HepG2 (cell line): Measurements from ENCODE around the gene ABHD15. TPM values are rescaled to one million over a fixed set of nuclear protein-coding genes. Genes with fewer than 3 reads are reported as not detected.

Experiments used
- ARID4A ChIP-seq: sonication (generic); formaldehyde crosslinking; IDR thresholded peaks from 2 replicates; pipeline ENCODE4 v1.5.0; 2020; ENCODE audit warnings: mild to moderate bottlenecking, missing genetic modification reagents, borderline replicate concordance
- CTCF ChIP-seq: sonication (generic); formaldehyde crosslinking; IDR thresholded peaks from 2 replicates; pipeline ENCODE4 v1.5.0; 2020; ENCODE audit warnings: mild to moderate bottlenecking, missing genetic modification reagents, moderate library complexity
- GATAD1 ChIP-seq: IDR thresholded peaks from 2 replicates; pipeline ENCODE4 v1.6.1; 2016; ENCODE audit warnings: missing genetic modification reagents, missing compliant biosample characterization
- ZFP90 ChIP-seq: sonication (generic); formaldehyde crosslinking; IDR thresholded peaks from 2 replicates; pipeline ENCODE4 v1.8.0; 2022; ENCODE audit warnings: missing genetic modification reagents, mild to moderate bottlenecking, inconsistent platforms, borderline replicate concordance
- polyA plus RNA-seq, 8 experiments: library from polyadenylated mRNA; depleted of rRNA in 3 of 8; stranded (reverse) in 7 of 8; unstranded in 1 of 8; fragments of >200 nt; fragmentation: Illumina TruSeq in 4 of 8; extraction: Trizol in 4 of 8; gene quantifications; 2 replicates each; pipeline versions ENCODE4 v1.2.1 to v1.2.3, GENCODE V29; 2011 to 2016; ENCODE audit warnings: low read depth in 4 of 8, missing spikeins in 1 of 8, mixed read lengths in 1 of 8; ENCODE audit not compliant: insufficient read depth in 1 of 8
- total RNA-seq, 5 experiments: library from RNA; depleted of rRNA; stranded (reverse); fragments of >200 nt; fragmentation: Illumina TruSeq; extraction: Trizol; gene quantifications; 2 replicates each; pipeline ENCODE4 v1.2.3, GENCODE V29; 2016; ENCODE audit warnings: low read depth in 1 of 5

The ABHD15 gene
- total and polyA plus RNA-seq, 2 of the 13 experiments (the other 11 are each of a cell fraction or from before 2014, with no cell fraction given): 2.4 to 7.7 TPM

GRCh38 chr17:29593591-29594518 is 27.0 kb upstream of the ABHD15 start (continued):
- TF ChIP-seq CTCF (CRISPR knock-in tag): peak; percentile 74
- TF ChIP-seq ZFP90 (CRISPR knock-in tag): no peak
- peak; percentile 58 for TF ChIP-seq ARID4A (CRISPR knock-in tag)
- TF ChIP-seq GATAD1: 0 out of 2 replicates have a peak, but pooled peaks have one; percentile 36
